NOMO-1 treated with DMSO at 0.1 percent for 48 hours (cell line): ENCODE data around the gene TMX4.
A peak's percentile ranks its signal among the peaks of the same experiment; 100 is the strongest.

Experiments
- DNase-seq: peaks from one replicate; lab custom pipeline; 2025; ENCODE audit not compliant: unreplicated experiment; lab: John Stamatoyannopoulos, UW

Gene TMX4

DNA sequence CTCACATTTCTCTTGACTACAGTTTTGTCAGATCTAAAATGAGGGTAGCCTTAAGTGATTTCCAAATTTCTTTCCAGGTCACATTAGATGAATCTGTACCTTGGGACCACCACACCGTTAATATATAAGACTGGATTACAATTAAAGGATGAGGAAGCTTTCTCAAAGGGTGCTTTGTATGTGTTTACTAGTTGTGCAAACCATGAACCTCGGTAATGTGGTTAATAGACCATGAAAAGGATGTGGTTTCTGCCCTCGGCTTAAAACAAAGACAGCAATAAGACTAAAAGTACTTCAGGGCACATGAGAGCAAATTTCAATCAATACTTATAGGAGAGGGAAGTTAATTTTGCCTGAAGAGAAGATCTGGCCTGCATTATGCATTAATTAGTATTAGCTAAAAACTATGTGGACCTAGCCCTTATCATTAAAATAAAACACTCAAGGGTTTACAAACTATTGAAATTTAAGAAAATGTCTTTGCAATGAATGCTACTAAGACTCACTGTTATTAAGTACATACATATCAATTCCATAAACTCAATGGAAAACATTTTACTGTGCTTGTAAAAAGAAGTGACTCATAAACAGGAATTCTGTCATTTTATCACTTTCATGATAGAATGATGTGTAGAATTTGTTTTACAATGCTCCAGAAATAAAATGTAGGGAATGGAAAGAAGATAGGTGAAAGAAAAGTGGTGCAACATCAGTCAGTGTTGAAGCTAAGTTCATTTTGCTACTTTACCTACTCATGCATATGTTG is 936 bp upstream of the TMX4 start:
- peak; percentile 86 for DNase-seq

DNA sequence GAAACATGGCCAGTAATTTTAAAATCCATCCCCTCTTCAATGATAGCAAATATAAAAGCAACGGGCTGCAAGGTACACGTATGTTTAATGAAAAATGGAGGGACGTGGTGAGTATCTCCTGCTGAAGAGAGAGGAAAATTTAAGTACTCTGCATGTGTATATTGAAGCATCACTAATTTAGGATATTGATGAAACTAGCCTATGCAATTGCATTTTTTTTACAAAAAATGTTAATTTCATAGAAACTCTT is 362 bp upstream of the TMX4 start:
- no peak for DNase-seq

DNA sequence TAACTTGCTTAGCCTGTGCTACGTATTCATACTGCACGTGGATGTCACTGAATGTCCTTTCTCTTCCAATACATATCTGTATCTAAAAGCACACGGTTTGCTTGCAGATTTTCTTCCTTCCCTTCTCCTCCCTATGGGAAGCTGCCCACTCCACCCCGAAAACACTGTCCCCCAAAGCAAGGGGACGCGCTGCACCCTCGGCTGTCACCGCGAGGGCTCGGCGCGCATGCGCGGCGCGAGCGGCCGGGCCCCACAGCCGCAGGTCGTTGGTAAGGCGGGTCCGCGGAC is 659 bp downstream of the TMX4 start:
- DNase-seq = peak; percentile 45

DNA sequence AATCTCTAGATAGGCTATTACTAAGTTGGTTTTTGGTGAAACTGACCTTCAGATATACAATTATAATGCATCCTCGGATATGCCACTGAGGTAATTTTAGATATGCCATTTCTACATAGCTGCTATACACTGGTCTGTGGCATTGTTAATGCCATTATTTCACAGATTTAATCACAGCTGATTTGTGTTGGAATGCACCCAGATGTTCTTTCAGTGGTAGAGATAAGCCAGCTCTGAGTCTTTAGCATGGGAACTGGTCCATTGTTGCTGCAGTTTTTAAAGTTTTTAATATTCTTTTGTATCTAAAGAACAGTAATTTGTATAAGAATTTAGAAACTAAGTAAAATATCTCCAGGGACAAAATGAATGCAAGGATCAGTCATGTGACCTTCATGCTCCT is 6.8 kb downstream of the TMX4 start:
- DNase-seq = no peak

DNA sequence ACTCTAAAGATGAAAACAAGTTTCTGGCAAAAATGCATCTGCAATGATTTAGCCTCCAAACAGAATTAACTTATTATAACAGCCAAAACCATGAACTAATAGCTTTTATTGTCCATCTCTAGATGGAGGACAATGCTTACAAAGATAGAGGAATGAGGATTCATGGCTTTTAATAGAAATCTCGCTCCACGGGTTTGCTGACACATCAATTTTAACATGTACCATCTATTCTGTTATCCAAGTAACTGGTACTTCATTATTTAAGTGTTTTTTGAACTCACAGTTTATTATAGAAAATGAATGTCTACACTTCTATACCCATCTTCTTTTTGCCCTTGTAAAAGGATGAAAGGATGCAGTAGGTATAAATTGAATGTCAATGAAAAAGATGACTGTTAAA is 10.8 kb downstream of the TMX4 start:
- DNase-seq = no peak

DNA sequence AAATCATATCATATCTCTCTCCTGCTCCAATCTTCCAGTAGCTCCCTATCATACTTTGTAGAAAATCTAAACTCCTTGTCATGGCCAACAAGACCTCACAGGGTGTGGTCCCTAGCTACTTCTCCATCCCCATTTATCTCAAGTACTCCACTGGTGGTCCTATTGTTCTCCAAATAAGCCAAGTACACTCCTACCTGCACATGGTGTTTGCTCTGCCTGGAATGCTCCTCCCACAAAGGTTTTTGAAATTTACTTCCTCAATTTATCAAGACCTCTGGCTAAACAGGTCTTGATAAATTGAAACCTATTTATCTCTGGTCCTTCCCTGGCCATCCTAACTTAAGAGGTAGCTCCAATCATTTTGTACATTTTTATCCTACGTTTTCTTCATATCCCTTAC is 12.1 kb downstream of the TMX4 start:
- DNase-seq = no peak

DNA sequence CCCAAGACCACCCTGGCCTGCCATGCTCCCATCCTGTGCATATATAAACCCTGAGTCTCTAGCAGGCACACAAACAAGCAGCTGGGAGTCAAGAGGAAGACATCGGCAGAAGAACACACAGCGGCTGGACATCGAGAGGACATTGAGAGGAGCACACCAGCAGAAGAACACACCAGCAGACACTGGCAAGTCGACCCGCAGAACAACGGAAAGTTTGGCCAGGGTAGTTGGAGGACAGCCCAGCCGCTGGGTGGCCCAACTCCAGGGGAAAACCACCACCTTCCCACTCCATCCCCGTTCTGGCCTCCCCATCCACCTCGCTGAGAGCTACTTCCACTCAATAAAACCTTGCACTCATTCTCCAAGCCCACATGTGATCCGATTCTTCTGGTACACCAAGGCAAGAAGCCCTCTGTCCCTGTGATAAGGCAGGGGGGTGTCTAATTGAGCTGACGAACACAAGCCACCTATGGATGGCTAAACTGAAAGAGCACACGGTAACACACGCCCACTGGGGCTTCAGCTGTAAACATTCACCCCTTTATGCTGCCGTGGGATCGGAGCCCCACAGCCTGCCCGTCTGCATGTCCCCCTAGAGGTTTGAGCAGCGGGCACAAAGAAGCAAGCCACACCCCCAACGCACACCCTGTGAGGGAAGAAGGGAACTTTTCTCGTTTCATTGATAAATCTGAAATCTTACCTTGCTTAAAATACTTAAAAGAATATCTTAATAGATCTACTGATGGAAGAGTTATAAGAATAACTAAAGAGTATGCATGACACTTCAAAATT is 13.8 kb downstream of the TMX4 start:
- DNase-seq = no peak

DNA sequence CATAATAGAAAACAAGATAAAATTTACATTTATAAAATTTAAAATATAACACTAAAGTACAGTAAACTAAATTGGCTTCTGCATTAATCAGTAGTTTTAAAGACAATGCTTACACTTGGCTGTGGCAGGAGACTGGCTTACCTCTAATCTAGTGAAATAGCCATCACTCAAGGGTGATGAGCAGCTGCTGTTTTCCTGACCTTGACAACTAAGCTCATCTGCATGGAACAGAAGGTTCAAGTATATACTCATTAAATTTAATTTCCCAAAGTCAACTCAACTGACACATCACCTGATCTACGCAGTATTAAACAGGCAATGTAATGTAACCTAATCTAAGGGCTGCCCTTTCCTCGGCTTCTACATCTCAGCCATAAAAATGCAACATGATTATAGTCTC is 14.5 kb downstream of the TMX4 start:
- no peak for DNase-seq

DNA sequence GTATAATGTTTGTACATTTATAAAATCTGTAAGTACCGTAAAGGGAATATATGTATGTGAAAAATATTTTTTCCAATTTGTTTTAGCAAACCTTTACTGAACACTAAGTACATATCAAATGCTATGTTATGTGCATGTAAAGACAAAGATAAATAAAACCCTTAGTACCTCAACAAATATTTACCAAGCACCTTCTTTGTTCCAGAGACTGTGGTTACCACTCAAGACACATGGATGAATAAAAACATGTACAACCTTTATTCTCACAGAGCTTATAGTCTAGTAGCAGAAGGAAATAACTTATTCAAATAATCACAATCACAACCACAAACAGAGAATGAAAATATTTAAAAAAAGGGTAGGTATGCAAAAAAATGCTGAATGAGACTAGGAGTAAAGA is 17.5 kb downstream of the TMX4 start:
- DNase-seq = no peak

DNA sequence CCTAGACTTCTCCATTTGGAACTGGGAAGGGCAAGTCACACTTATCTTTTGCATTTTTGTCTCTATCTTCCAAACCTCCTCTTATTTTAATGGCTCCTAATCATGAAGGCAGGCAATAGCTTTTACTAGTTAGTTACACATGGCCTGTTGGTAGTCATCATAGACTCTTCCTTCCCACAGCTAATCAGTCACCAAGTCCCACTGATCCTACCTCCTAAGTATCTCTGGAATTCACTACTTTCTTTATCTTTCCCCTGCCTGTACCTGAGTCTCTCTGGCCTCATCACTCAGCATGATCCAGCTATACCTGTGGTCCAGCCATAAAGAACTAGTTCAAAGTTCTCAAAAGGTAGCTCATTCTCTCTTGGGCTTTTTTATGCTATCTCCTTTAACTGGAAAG is 18.8 kb downstream of the TMX4 start:
- DNase-seq = no peak

DNA sequence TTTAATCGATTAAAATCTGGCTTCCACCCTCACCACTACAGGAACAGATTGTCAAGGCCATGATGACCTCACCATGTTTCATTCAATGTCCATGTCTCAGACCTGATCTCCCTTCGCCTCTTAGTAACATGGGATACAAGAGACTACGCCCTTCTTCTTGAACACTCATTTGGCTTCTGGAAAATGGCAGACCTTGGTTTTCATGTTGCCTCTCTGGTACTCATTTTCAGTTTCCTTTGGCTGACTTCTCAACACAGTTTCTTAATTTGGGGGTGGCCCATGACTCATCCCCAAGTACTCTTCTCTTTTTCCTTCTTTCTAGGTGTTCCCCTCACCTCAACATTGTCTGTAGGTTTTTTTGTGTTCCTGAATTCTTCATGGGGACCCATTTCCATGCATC is 22.7 kb downstream of the TMX4 start:
- no peak for DNase-seq

DNA sequence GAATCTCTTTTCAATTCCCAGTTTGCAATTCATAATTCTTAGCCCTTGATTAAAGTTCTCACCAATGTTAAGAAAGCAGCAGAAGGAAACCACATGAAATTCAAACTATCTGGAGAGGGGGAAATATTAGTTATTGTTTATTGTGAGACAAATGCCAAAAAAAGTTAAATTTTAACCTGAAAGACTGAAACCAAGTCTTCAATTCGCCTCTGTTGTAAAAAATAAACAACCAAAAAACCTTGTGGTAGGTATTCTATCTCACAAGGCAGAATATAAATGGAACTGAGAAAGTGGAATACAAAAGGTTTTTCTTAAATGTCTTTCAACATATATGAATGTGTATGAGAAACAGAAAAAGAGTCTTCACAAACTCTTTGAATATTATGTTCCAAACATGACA is 24.8 kb downstream of the TMX4 start:
- DNase-seq = no peak

DNA sequence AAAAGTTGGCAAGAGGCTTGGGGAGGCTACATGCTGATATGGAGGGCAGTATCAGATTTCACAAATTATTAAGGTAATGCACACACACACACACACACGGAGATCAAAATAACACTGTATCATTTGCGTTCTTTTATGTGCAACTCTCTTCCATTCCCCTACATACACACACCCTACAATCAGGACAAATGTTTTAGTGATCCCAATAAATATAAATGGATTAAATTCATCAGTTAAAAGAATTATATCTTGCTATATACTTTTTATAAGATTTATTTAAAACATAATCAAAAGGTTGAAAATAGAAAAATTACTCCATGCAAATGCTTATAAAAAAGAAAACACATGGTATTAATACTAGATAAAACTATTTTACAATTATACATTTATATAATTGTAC is 25.9 kb downstream of the TMX4 start:
- DNase-seq = no peak

DNA sequence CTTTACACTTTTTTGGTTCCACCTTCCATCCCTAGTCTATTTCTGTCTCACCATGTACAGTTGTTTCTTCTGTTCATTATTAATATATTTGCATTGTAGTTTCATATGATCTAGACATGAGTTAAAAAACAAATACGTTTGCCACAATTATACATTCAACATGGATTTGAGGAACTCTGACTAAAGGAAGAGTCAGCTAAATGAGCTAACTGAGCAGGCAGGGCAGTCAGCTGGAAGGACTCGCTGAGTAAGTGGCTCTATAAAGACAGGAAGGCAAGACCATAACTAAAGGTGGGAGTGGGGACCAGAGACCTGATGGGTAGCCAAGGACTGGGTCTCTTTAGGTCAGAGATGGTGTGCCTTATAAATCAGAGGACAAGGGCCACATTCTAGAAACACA is 26.3 kb downstream of the TMX4 start:
- DNase-seq = no peak

DNA sequence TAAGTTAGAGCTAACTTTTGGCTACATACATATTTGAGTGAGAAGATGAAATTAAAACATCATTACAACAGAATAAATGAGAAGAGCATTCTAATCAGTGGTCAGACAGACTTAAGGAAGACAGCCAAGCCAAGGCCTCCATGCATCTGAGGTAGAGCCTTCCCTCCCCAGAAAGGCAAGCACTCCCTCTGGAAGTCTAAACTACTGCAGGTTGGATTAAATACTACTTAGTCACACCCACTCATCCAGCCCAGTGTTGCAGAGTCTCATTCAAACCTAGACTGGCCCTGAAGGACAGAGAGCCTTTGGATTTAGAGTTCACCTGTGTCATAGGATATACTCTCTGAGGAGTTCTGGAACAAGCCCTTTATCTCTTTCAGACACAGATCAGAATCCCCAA is 29.2 kb downstream of the TMX4 start:
- DNase-seq = no peak

DNA sequence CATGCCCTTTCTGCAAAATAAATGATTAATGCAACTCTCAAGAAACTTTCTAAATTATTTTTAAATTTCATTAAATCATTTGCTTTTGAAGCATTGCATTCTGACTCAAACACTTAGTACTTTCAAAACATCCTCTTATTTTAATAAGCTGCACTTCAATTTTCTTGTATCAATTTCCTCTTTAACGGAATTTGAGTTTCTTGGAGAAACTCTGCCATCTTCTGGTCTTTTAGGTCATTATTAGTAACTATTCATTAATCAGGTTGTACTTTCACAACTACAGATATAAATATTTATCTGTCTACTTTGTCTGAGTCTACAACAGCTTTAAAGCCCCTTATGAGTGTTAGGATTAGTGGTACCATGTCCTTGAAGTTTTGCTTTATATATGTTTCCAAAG is 30.2 kb downstream of the TMX4 start:
- DNase-seq = no peak

DNA sequence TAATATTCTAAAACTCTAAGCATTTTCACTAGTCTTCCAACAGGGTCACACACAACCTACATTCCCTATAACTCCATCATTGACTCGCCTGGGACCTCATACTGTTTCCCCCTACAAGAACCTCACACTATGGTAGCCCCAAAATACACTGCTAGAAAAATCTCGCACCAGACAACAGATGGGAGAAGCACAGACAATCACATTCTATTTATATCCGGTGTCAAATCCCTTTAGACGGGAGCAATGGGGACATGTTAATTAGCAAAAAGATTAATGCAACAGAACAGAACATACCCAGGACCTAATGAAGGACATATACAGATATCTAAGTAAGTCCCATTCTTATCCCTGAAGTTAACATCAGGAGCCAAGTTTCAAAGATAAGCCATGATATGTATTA is 33.6 kb downstream of the TMX4 start:
- no peak for DNase-seq

DNA sequence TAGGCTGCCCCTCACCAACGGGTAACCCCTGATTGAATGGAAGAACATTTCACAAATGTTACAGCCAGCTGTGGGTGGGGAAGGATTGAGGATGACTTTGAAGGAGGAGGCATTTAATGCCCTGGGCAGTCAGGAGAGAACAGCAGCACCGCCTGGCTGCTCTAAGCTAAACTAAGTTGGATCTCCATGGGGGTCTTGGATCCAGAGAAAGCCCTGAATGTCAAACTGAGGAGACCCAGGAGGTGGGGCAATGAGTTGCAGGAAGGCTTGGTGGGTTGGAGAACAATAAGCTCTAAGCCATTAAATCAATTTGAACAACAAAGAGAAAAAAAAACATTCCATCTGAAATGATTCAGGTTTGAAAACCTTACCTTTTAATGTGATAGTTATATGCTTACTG is 35.4 kb downstream of the TMX4 start:
- no peak for DNase-seq

DNA sequence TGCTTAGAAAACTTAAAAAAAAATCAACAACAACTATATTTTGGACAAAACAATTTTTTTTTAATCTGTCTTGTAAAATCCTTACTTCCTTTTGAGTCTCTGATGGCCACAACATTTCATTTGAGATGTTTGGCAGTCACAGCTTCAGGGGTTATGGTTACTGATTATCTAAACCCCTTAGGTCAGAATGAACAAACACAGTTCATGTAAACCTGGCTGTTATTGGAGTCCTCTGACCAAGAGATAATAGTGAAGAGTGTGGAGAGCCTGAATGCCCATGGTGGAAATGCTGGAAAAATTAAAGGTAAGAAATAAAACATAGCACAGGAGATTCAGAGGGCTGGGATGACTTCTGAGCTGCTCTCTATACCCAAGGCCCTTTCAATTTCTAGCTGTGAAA is 38.2 kb downstream of the TMX4 start:
- no peak for DNase-seq

DNA sequence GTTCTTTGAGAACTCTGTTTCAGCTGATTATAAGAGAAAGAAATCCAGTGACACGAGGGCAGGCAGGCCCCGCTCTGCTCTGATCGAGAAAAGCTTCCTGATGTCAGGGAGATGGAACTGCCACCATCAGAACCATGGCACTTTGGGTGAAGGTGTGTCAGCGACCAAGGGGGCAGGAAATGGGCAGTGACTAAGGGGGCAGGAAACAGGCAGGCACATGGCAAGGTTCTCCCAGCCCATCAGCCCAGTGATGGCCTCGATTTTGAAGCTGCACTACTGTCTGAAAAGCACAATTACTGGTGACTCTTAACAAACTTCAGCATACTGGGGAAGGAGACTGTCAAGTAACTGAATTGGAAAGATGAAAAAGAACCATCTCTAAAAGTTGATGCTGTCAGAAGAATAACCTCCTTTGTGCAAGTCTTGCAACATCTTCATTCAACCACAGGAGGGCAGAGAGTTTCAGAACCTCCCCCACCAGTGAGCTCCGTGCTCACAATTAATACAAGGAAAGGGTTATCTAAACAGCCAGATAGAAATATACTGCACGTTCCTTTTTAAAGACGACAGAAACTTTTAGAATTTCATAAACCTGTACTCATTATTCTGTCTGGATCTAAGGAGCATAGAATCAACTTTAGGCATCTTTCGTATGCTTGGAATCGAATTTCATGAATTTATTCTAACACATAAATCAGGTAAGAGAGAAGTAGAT is 39.1 kb downstream of the TMX4 start:
- DNase-seq = peak; percentile 10

DNA sequence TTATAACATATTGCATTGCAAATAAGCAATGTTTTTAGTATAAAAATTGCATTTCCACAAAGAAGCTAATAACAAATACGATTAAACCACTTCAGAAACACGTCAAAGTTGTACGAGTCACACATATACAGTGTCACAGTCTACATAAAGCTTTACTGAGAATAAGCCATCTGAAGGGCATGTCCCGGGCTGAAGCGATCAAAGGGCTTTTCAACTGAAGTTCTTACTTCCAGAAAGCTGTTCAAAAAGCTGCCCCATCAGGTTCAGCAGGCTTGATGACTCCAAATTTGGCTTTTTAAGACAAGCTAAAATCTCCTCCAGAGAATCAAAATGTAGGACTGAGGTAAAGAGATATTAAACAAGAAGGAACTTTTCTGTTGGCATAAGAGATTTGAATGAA is 41.9 kb downstream of the TMX4 start:
- no peak for DNase-seq

DNA sequence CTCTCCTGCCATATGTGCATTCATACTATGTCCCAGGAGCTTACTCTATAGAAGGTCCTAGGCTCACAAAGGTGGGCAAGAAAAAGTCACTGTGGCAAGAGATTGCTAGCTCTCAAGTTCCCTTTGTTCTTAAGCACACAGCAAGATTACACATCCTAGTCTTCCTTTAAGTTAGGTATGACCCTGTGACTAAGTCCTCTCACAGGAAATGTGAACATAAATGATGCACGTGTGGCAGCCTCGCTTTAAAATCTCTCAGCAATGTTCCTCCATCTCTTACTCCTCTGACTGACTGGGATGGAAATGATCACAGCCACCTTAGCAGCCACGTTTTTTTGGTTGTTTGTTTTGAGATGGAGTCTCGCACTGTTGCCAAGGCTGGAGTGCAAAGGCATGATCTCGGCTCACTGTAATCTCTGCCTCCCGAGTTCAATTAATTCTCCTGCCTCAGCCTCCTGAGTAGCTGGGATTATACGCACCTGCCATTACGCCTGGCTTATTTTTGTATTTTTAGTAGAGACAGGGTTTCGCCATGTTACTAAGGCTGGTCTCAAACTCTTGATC is 43.6 kb downstream of the TMX4 start:
- DNase-seq = no peak
